HL-60 (cell line): ENCODE measurements around the gene ZFYVE9.

Experiments
- CTCF ChIP-seq: IDR thresholded peaks from one replicate; pipeline ENCODE4 v1.5.1; 2011; ENCODE audit warnings: low read length, control low read depth, inconsistent platforms; ENCODE audit not compliant: insufficient read depth
- GABPA ChIP-seq: IDR thresholded peaks from 2 replicates; pipeline ENCODE4 v1.6.1; 2012; ENCODE audit warnings: low read depth
- POLR2AphosphoS5 ChIP-seq: IDR thresholded peaks from 2 replicates; pipeline ENCODE4 v1.6.1; 2012; ENCODE audit warnings: low read depth
- TF ChIP-seq, protein P1 (sequence below): IDR thresholded peaks from 2 replicates; pipeline ENCODE4 v1.6.1; 2012; ENCODE audit warnings: low read depth; ENCODE audit not compliant: insufficient replicate concordance

DNA sequence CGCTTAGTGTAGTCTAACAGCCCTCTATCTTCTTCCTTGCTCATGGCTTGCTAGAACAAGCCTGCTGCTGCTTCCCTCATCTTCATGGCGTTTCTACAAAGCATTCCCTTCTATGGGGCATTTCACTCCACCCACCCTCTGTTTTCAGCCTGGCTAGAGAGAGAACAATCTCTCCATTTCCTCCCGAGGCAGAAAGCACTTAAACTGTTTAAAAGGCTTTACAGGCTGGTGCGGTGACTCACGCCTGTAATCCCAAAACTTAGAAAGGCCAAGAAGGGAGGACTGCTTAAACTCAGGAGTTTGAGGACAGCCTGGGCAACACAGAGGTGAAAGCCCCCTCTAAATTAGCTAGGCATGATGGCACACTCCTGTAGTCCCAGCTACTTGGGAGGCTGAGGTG lies 244.6 kb downstream of the ZFYVE9 start:
- TF ChIP-seq CTCF = no peak
- TF ChIP-seq POLR2AphosphoS5 = no peak
- TF ChIP-seq, protein P1, sequence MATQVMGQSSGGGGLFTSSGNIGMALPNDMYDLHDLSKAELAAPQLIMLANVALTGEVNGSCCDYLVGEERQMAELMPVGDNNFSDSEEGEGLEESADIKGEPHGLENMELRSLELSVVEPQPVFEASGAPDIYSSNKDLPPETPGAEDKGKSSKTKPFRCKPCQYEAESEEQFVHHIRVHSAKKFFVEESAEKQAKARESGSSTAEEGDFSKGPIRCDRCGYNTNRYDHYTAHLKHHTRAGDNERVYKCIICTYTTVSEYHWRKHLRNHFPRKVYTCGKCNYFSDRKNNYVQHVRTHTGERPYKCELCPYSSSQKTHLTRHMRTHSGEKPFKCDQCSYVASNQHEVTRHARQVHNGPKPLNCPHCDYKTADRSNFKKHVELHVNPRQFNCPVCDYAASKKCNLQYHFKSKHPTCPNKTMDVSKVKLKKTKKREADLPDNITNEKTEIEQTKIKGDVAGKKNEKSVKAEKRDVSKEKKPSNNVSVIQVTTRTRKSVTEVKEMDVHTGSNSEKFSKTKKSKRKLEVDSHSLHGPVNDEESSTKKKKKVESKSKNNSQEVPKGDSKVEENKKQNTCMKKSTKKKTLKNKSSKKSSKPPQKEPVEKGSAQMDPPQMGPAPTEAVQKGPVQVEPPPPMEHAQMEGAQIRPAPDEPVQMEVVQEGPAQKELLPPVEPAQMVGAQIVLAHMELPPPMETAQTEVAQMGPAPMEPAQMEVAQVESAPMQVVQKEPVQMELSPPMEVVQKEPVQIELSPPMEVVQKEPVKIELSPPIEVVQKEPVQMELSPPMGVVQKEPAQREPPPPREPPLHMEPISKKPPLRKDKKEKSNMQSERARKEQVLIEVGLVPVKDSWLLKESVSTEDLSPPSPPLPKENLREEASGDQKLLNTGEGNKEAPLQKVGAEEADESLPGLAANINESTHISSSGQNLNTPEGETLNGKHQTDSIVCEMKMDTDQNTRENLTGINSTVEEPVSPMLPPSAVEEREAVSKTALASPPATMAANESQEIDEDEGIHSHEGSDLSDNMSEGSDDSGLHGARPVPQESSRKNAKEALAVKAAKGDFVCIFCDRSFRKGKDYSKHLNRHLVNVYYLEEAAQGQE = no peak
- no peak for TF ChIP-seq GABPA
